ENCODE results near the gene CFAP92. TPM values are rescaled to one million over a fixed set of nuclear protein-coding genes. Genes with fewer than 3 reads are reported as not detected.
A peak's percentile ranks its signal among the peaks of the same experiment; 100 is the strongest.

The CFAP92 gene
- polyA plus RNA-seq, 4 donors: 0.93 to 1.5 (median 1.2) TPM

DNA sequence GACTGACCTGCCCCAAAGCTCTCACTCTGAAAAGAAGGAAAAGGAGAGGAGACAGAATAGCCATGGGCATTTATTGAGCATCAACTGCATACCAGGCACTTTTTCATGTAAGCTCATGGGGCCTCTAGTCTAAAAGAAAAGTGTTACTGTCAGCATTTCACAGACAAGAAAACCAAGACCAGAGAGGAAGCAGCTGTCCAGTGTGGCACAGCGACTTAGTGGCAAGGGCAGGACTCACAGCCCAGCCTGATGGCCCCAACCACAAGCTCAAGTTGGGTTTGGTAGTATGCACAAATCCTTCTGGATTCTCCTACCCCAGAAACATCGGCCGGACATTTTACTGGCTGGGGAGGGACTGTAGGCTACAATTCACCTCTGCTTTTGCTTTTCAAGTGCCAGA lies 13.0 kb upstream of the CFAP92 start:
- no peak for DNase-seq (ENCODE audit: low read depth in 4 of 4, low spot score in 3 of 4)

DNA sequence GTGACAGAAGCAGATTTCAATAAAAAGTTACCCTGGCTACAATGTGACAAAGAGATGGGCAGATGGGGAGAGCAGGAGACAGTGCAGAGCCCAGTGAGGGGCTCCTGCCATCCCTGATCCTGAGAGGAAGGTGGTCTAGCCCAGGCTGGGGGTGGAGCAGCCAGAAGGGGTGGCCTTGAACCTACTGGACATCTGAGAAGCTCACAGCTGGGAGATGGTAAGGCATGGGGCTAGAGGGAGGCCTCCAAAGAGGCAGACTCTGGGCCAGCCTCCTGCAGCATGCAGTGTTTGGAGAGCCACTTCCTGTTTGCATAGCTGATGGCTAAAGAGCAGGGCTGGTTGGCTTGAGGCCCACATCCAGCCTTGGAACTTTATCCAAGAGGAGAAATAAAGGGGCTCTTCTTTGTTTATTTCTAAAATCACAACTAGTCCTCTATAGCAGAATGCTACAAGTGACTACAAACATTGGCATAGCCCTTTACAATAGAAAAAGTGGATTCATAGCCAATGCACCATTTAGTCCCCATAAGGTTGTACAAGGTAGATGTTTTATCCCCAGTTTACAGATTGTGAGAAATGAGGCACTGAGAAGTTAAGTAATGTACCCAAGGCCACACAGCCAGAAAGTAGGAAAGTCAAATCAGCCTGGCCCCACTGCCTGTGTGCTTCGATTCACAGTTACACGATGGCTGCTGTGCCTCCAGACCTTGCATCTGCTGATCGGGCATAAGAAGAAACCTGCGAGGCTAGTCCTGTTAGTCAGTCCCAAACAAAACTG lies 11.8 kb upstream of the CFAP92 start:
- DNase-seq (ENCODE audit: low read depth in 4 of 4, low spot score in 3 of 4): peak in 1 of 4 donors; percentile 46

DNA sequence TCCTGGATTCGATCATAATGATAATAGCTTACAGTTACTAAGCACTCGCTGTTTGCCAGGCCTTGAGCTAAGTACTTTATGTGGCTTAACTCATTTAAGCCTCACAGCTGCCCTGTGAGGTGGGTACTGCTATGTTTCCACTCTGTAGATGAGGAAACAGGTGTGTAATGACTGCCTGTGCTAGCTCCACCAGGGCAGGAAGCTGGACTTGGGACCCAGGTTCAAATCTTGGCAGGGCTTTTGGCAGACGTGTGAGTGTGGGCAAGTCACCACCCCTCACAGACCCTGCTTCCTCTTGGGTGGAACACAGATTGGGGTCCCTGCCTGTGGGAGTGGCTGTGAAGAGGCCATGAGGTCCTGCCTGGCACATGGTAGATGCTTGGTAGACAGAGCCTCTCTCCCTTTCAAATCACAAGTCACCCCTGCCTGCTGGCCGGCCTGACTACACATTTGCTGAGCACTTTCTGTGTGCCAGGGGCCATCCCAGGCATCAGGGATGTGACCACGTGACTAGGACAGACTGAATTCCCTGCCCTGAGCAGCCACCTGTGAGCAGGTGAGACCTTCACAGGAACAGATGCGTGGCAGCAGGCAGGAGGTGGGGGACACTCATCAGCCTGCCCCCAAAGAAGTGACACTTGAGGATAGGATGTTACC lies 10.9 kb upstream of the CFAP92 start:
- DNase-seq (ENCODE audit: low read depth in 4 of 4, low spot score in 3 of 4): no peak

DNA sequence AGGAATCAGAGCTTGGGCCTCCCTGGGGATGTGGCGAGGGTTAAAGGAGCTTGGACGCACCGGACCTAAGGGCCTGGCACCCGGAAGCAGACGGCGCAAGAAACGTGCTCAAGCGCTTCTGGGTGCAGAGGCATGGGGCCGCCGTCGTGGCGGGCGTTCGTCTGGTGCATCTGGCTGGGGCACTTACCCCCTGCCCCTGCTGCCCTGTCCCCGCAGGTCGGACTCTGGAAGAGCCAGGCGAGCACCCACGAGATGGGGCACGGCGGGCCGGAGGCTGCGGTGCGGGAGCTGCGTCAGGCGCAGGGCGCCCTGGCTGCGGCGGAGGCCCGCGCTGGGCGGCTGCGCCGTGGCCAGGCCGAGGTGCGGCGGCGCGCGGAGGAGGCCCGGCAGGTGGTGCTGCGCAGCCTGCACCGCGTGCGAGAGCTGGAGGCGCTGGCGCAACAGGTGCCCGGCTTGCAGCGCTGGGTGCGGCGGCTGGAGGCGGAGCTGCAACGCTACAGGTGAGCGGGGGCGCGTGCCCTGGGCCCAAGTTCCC lies 9.8 kb upstream of the CFAP92 start:
- DNase-seq (ENCODE audit: low read depth in 4 of 4, low spot score in 3 of 4): no peak

DNA sequence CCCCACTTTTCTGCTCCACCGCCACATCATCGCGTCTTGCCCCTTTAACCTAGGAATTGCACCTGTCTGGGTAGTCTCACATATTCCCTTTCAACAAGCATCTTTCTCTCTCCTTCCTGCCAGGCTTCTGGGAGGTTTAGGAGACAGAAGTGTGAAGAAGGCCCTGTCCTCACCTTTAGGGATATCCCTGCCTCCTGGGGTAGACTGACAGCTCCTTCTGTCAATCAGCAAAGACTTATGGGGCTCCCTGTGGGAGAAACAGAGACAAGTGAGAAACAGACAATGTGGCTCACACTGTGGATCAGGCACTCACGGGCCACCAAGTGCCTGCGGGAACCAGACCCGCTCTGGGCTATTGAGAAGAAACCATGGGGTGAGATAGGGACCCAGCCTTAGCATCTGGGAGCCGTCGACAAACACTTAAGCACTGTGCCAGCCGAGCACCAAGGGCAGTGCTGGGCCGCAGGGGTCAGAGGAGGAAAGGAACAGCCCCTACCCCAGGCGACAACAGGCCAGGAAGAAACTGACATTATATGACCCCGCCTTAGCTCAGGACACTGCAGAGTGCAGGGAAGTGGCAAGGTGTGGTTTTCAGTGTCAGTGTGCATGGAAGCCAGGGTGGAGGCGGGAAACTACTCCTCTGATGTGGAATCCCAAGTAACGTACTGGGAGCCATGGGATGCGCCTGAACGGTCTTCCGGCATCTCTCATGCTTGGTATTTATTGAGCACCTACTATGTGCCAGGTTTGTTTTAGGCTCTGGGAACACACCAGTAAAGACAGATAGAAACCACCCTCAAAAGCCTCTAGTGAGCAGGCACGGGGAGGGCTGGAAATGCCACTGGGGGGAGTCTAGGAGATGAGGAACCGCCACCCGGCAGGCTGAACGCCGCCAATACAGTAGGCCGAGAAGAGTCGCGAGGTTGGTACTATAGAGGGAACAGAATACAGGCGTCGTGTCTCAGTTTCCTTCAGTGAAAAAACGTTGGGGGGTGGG lies 9.0 kb upstream of the CFAP92 start:
- no peak for DNase-seq (ENCODE audit: low read depth in 4 of 4, low spot score in 3 of 4)

GRCh38 chr3:129001806-129002572 lies 8.1 kb upstream of the CFAP92 start:
- DNase-seq (ENCODE audit: low read depth in 4 of 4, low spot score in 3 of 4): no peak

- no peak for DNase-seq (ENCODE audit: low read depth in 4 of 4, low spot score in 3 of 4)
Observed at GRCh38 chr3:129001101-129001805, 7.4 kb upstream of the CFAP92 start, which contains the start of gene EFCC1. TSS of gene EFCC1 (plus strand) at chr3:129001304. CDS start at chr3:129001629, 325 bp downstream.

DNA sequence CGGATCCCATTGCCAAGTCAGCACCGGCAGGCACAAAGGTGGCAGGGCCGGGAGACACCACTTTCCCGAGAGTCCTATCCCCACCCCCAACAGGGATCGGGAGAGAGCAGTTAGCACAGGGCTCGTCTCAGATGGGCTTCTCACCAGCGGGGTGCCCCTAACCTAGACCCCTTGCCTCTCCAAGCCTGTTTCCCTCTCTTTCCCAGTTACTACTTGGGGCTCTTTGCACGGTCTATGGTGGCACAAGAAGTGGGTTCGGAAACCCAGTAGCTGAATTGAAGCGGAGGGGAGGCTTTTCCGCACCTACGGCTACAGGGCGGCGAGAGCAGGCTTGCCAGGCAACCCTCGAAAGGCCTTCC lies 6.8 kb upstream of the CFAP92 start:
- DNase-seq (ENCODE audit: low read depth in 4 of 4, low spot score in 3 of 4): no peak

DNA sequence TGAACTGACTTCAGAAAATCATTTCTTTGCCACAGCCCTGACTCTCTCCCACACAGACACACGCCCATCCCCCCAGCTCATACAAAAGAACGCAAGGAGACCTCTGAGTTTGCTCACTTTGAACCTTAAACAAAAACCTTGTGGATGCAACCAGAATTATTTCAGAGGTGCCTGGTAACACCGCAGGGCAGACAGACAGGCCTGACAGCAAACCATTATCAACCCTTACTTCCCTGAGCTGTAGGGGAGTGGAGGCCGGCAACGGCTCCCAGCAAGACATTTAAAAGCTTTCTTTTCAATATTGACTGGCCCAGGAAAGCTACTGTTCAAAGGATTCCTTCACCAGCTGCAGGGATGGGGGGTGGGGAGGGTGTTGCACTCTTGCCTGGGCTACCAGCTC lies 5.2 kb upstream of the CFAP92 start:
- DNase-seq (ENCODE audit: low read depth in 4 of 4, low spot score in 3 of 4): no peak

DNA sequence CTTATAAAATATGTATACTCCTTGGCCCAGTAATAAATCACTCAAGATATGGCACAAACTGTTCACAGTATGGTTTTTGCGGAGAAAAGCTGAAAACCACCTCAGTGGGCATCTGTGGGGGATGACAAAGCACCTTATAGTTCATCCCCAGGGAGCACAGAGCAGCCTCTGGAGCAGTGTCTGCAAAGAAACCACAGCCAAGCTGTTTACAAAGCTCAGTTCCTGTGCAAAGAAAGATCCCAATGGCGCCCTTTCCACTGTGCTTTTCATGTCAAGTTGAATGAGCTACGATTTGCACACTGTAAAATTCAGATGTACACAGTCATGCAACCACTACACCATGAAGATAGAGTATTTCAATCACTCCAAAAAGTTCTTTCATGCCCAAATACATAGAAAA lies 4.7 kb upstream of the CFAP92 start:
- no peak for DNase-seq (ENCODE audit: low read depth in 4 of 4, low spot score in 3 of 4)

- no peak for DNase-seq (ENCODE audit: low read depth in 4 of 4, low spot score in 3 of 4)
Observed at GRCh38 chr3:128997486-128998133, 3.7 kb upstream of the CFAP92 start.

DNA sequence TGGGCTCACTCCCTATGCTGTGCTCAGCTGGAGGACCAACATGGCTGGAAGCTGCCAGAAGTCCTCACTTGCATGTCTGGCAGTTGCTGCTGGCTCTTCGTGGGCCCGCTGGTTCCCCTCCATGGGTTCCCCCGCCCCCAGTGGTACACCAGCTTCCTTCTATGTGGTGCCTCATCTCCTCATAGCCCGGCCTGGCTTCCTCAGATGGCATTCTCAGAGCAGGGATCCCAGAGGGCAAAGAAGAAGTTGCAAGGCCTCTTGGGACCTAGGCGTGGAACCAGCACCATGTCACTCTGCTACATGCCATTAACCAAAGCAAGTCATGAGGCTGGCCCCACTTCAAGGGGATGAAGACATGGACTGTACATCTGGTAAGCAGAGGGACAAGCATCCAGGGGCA lies 2.9 kb upstream of the CFAP92 start:
- DNase-seq (ENCODE audit: low read depth in 4 of 4, low spot score in 3 of 4): no peak

DNA sequence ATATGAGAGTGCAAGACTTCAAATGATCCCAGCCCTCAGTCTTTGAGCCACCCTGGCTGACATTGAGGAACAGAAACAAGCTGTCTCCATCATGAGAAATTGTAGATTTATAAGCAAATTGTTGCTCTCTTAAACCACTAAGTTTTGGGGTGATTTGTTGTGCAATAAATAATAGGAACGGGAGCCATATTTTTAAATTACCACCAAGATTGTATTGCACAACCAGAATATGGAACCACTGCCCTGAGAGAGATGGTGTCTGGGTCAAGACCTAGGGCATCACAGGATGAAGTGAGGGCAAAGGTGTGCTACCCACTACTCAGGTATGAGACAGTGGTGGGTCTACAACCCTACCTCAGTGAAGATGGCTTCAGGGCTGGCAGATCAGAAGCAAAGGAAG lies 2.3 kb upstream of the CFAP92 start:
- DNase-seq (ENCODE audit: low read depth in 4 of 4, low spot score in 3 of 4): no peak

GRCh38 chr3:128995737-128996136 lies 1.9 kb upstream of the CFAP92 start:
- no peak for DNase-seq (ENCODE audit: low read depth in 4 of 4, low spot score in 3 of 4)

DNA sequence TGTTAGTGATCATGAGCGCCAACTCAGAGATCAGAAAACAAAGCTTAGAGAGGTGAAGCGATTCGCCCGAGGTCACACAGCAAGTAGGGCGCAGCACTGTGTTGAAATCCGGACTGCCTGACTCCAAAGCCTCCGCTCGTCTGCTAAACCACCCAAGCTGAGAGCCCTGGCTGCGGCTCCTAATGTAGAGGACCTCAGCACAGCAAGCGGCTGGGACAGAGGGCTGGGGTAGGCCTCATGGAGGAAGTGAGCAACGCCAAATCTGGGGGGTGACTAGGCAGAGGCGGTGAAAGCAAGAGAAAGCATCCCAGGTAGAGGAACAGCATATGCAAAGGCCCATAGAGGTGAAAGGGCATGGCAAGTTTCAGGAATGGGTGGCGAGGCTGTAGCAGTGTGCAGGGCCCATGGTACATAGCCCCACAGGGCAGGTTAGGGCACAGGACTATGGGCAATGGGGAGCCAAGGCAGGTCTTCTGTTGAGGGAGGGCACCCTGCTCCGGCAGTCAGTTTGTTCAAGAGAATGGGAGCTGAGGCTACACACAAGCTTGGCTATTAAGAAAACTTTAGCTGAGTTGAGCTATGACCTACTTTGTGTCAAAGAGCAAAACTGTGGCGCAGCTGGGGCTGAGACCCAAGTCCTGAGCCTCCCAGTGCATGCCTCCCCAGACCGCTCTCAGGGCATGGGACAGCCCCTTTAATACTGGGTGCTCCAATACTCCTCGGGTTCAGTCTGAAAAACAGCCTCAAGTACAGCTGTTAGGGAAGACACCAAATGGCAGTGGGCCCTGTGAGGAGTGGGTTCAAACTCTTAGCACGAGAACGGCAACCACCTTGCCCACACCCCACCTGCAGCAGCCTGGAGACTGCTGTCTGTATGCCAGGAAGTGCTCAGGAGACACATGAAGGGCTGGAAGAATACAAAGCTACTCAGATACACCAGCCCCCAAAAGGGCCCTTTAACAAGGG lies 988 bp upstream of the CFAP92 start:
- no peak for DNase-seq (ENCODE audit: low read depth in 4 of 4, low spot score in 3 of 4)

GRCh38 chr3:128994173-128994512 lies 267 bp upstream of the CFAP92 start:
- DNase-seq (ENCODE audit: low read depth in 4 of 4, low spot score in 3 of 4): no peak

- DNase-seq (ENCODE audit: low read depth in 4 of 4, low spot score in 3 of 4): no peak
Observed at GRCh38 chr3:128992926-128993460, 883 bp downstream of the CFAP92 start.

Measured in right renal pelvis (tissue), 4 donors.